K562 (cell line): Measurements from ENCODE around the gene VPS37D. TPM values are rescaled to one million over a fixed set of nuclear protein-coding genes. Genes with fewer than 3 reads are reported as not detected.

Experiments
- EZH2 ChIP-seq: IDR thresholded peaks from 2 replicates; pipeline ENCODE4 v1.6.1; 2012; ENCODE audit warnings: low read depth, mild to moderate bottlenecking, inconsistent platforms, low read length, borderline replicate concordance
- HDAC1 ChIP-seq, 2 experiments: fragments of 450-650 bp; IDR thresholded peaks; 2 replicates each; pipeline ENCODE4 v1.6.1; 2016 to 2017; ENCODE audit warnings: inconsistent platforms in 1 of 2, mild to moderate bottlenecking in 1 of 2, moderate library complexity in 1 of 2
- IRF1 ChIP-seq: sonication (generic); formaldehyde crosslinking; IDR thresholded peaks from 2 replicates; pipeline ENCODE4 v1.8.0; 2022; ENCODE audit warnings: missing genetic modification reagents, mild to moderate bottlenecking, borderline replicate concordance
- MTF1 ChIP-seq: fragments of 250-450 bp; sonication (Bioruptor Pico); IDR thresholded peaks from 2 replicates; pipeline ENCODE4 v1.9.0; 2021; ENCODE audit warnings: moderate library complexity, mild to moderate bottlenecking, inconsistent platforms, borderline replicate concordance
- PTTG1 ChIP-seq: fragments of 450-650 bp; IDR thresholded peaks from 2 replicates; pipeline ENCODE4 v1.6.1; 2016; ENCODE audit warnings: low read depth, mild to moderate bottlenecking, missing genetic modification characterization, missing compliant biosample characterization
- SMARCA4 ChIP-seq: fragments of 450-650 bp; IDR thresholded peaks from 2 replicates; pipeline ENCODE4 v1.6.1; 2016
- SMARCE1 ChIP-seq: fragments of 450-650 bp; IDR thresholded peaks from 2 replicates; pipeline ENCODE4 v1.7.1; 2016; ENCODE audit warnings: mild to moderate bottlenecking
- STAT6 ChIP-seq: sonication (generic); formaldehyde crosslinking; IDR thresholded peaks from 2 replicates; pipeline ENCODE4 v1.8.1; 2023; ENCODE audit warnings: mild to moderate bottlenecking, missing genetic modification reagents
- ZBTB40 ChIP-seq, 2 experiments: fragments of 450-650 bp in 1 of 2; sonication (generic) in 1 of 2; formaldehyde crosslinking in 1 of 2; IDR thresholded peaks; 2 replicates each; pipeline versions ENCODE4 v1.7.1 to v1.9.0; 2016 to 2022; ENCODE audit warnings: inconsistent platforms in 1 of 2, mild to moderate bottlenecking in 1 of 2, missing genetic modification reagents in 1 of 2
- ZFX ChIP-seq: sonication (generic); formaldehyde crosslinking; IDR thresholded peaks from 2 replicates; pipeline ENCODE4 v1.8.0; 2022; ENCODE audit warnings: mild to moderate bottlenecking, missing genetic modification reagents, moderate library complexity
- ZNF133 ChIP-seq: fragments of 250-450 bp; sonication (Bioruptor Pico); IDR thresholded peaks from 2 replicates; pipeline ENCODE4 v1.4.0; 2020; ENCODE audit warnings: mild to moderate bottlenecking
- ZNF311 ChIP-seq: fragments of 250-450 bp; sonication (Bioruptor Pico); IDR thresholded peaks from 2 replicates; pipeline ENCODE4 v1.4.0; 2020; ENCODE audit warnings: mild to moderate bottlenecking, moderate library complexity
- ZNF583 ChIP-seq: fragments of 250-450 bp; sonication (Bioruptor Pico); IDR thresholded peaks from 2 replicates; pipeline ENCODE4 v1.4.0; 2020
- polyA plus RNA-seq, 8 experiments: library from polyadenylated mRNA; depleted of rRNA in 4 of 8; stranded (reverse) in 5 of 8; unstranded in 3 of 8; fragments of >200 nt; fragmentation: Nextera tagmentation in 2 of 8; fragmentation: Illumina TruSeq in 1 of 8; extraction: Ambion mirVana in 2 of 8; extraction: Trizol in 1 of 8; gene quantifications; 2 replicates each; pipeline versions ENCODE4 v1.2.1 to v1.2.3, GENCODE V29; 2011 to 2014; ENCODE audit warnings: inconsistent platforms in 1 of 8, missing spikeins in 1 of 8
- total RNA-seq, 7 experiments: library from RNA; depleted of rRNA in 6 of 7; stranded (reverse); fragments of >200 nt in 6 of 7; fragmentation: Illumina TruSeq in 2 of 7; extraction: Trizol in 2 of 7; gene quantifications; 2 replicates each; pipeline versions ENCODE4 v1.2.1 to v1.2.3, GENCODE V29; 2011 to 2021; ENCODE audit warnings: low replicate concordance in 1 of 7

The VPS37D gene
- total and polyA plus RNA-seq, 9 of the 15 experiments (the other 6 are each of a cell fraction or from before 2014, with no cell fraction given): 0.25 to 2.3 (median 1.0) TPM; not detected in 3

- TF ChIP-seq STAT6 (no peak), MTF1 (CRISPR knock-in tag) (no peak), EZH2 (no peak), PTTG1 (tag) (no peak), HDAC1 (IDR thresholded peaks at IDR 0.05) (peak in 1 of 2 experiments; percentile 93; a peak in 2 of 4 replicates), IRF1 (CRISPR knock-in tag) (no peak), ZBTB40 (IDR thresholded peaks at IDR 0.05) (no peak), ZBTB40 (CRISPR knock-in tag; IDR thresholded peaks at IDR 0.05) (no peak), ZFX (CRISPR knock-in tag) (peak; percentile 99), ZNF133 (no peak), SMARCA4 (no peak), SMARCE1 (no peak), ZNF583 (CRISPR knock-in tag) (no peak), ZNF311 (CRISPR knock-in tag) (no peak)
These were observed 15.6 kb downstream of the VPS37D start, which contains the start of the genes BUD23 and DNAJC30 (continued) for GRCh38 chr7:73683056-73683787.
